HG03280 (cell line): ENCODE data around the gene PRR23E.

Experiments used
- ATAC-seq: cut with Tn5 transposase; IDR thresholded peaks from one replicate; pipeline ENCODE4 v1.9.1; 2021; ENCODE audit warnings: mild to moderate bottlenecking, moderate library complexity; ENCODE audit not compliant: unreplicated experiment

PRR23E gene

DNA sequence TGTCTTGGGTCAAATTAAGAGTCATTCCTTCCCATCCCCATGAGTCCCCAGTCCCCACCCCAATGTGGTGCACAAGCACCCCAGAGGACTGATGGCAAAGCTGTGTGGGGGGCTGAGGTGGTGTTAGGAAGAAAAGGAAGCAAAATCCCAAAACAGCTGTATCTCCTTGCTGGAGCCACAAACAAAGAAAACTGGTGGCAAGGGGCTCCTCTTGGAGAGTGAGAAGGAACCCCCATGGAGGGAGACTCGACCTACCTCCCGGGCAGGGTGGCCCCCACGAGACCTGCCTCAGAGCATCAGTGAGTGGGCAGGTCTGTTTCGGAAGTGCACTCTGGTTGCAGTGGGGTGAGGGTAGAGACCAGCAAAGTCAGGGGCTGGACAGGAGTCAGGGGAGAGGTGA, 29.2 kb downstream of the PRR23E start:
- ATAC-seq, result no peak

DNA sequence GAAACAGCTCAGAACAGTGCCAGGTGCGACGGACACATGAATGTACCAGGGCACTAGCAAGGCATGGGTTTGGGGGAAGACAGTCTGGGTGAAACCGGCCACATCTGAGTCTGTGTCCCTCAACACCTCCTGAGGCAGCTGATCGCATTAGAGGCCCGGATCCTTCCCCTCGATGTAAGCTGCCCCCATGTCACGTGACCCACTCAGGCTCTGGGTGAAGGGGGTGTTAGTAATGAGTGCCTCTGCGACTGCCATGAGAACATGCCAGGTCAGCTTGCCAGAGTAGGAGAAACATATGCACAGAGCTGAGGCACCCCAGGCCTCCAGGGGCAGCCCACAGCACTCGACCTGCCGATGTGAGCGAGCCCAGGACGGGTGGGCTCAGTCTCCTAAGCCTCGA, 29.7 kb downstream of the PRR23E start:
- ATAC-seq, result no peak

DNA sequence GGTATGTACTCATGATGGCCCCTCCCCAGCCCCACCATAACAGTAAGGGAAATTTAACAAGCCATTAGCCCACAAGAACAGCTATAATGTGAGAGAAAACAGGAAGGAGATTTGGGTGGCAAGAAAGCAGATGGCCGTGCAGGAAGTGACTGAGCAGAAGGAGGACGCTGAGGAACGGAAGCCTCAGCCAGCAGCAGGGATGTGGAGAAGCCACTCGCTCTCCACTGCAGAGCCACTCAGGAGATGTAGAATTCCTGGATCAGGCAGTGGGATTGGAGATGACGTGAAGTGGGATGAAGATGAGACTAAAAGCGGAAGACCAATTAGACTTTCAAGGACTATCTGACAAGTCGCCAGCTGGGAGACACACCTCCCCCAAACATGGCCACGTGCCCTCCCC, 31.2 kb downstream of the PRR23E start:
- ATAC-seq, result no peak

DNA sequence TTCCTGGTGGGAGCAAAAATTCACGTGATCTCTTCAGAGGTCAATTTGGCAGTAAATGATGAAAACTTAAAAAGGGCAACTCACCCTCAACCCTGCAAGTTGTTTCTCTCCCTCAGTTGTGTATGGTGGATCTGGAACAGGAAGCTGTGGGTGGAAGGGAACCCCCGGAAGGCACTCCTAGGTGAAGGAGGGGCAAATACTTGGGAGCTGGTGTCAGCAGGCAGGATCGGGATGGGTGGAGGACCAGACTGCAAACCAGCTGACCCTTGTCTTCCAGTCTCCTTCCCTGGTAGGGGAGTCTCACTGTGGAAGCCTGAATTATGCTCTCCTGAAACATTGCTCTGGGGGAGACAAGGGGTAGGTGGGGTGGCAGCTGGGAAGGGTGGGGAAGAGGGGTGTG, 33.5 kb downstream of the PRR23E start:
- ATAC-seq, result no peak

DNA sequence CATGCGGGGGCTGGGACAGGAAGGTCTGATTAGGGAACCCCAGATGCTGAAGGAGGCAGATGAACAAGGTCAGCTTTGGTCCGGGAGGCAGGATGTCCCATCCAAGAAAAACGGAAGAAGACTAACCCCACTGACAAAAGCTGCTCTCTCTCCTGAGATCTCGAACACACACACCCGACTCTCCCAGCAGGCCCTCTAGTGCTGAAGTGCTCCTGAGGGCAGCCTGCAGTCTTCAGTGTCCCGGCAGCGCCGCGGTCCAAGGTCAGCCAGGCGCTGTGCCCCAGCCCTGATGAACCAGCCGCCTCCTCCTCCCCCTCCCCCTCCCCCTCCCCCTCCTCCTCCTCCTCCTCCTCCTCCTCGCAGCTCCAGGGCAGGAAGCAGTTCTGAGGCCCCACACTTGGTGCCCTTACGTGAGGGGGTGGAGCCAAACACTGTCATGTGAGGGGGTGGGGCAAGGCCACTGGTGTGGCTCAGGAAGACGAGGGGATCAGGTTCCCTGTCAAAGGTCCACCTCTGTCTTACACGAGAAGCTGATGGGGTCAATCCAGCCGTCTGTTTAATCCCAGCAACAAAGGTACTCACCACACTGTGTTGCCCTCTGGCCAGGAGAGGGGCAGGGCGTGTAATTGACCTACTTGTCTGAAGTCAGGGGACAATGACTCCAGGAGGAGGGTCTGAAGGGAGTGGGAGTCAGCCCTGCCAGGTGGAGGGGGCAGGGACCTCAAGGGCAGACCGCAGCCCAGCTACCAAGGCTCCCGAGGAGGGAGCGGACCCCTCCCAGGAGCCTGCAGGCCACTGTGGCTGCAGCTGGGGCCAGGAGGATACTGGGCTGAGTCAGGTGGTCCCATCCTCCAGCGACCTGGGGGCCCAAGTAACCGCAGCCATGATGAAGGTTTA, 34.3 kb downstream of the PRR23E start:
- no peak for ATAC-seq

DNA sequence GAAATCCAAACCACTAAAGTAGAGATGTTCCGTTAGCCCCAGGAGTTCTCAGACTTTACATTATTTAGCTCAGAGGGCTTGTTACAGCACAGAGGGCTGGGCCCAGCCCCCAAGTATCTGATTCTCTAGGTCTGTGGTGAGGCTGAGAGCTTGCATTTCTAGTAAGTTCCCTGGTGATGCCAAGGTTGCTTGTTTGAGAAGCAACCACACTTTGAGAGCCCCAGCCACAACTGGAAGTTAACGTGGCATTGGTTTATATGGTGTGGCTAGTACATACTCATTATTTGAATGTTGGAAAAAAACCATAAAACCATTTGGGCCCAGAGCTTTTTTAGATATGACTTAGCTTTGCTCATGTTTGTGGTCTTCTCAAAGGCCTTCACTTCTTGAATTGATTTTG, 35.9 kb downstream of the PRR23E start:
- no peak for ATAC-seq

DNA sequence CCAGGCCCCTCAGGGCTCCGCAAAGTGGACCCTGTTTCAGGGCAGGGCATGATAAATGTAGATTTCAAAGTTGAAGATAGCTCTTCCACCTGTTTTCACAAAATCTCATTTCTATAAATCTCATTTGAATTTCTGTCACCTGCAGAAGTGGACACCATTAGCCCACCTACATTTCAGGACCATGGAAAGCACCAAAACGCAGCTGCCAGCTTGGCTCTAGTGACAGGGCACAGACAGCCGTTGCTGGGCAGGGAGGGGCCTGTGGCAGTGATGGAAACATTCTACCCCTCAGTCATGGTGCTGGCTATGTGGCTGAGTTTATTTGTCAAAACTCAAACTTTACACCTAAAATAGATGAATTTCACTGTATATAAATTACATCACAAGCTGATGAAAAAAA, 40.4 kb downstream of the PRR23E start:
- ATAC-seq, result no peak

DNA sequence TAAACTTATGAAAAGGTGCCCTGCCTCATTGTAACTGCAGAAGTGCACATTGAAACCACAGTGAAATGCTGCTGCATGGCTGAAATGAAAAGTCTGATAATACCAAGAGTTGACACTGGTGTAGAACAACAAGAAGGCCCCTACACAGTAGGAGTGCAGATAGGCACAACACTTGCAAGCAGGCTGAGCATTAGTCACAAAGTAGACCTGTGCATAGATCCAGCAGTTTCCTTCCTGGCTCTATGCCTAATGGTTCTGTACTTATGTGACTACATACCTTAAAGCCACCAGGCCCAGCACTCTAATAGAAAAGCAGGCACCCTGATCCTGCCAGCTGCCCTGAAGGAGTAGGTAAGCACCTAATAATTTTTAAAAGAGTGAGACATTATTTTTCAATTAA, 41.8 kb downstream of the PRR23E start:
- no peak for ATAC-seq

DNA sequence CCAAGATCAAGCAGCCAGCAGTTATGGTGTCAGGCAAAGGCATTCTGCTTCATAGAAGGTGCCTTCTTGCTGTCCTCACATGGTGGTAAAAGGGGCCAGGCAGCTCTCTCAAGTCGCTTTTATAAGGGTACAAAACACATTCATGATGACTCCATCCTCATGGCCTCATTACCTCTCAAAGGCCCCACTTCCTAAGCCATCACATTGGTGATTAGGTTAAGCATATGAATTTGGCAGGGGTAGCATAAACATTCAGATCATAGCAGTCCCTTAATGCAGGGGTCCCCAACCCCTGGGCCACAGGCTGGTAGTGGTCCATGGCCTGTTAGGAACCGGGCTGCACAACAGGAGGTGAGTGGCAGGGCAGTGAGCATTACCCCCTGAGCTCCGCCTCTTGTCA, 42.8 kb downstream of the PRR23E start:
- ATAC-seq, result no peak

DNA sequence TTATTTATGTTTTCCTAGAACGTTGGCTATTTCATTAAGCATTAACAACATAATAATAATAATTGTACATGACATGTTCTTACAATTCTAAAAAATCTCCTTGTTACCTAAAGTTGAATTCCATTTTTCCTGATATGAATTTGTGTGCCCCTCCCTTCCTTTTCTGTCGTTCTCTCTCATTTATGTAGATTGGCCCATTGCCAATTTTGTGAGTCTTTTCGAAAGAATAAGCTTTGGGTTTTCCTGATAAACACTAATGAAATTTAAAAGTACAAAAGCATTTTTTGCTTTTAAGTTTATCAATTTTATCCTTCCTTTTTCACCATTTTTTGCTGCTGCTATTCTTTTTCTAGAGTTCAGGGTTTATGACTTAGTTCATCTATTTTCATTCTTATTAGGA, 44.9 kb downstream of the PRR23E start:
- no peak for ATAC-seq

DNA sequence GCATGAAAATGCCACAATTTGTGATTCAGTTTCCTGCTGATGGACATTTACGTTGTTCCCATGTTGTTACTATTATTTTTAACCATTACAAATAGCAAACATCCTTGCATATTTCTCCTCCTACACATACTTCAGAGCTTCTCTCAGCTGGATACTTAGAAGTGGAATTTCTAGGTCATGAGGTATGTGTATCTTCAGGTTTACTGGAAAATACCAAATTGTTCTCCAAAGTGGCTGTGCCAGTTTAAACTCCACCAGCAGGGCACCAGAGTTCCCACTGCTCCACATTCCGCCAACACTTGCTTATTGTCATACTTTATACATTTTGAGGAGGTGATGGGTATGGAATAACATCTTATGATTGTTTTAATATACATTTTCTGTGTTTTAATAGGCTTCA, 45.7 kb downstream of the PRR23E start:
- ATAC-seq, result no peak

DNA sequence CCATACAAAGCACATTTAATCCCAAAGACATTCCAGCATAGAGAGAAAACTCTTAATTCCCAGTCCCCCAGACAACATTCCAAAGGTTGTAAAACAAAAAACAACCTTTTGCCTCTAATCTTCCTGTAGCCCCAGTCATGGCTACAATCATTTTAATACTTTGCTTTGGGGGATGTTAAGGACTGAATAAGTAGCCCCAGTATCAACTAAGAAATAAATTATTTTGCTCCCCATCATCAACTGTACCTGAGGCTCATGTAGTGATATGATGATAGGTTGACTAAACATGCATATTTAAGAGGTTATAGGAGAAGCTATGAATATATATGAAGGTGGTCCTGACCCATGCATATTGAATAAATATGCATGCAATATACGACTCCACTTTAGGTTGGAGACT, 54.4 kb downstream of the PRR23E start:
- ATAC-seq, result no peak
